GM23338 (cell line): Measurements from ENCODE around the gene ROPN1L. TPM values are rescaled to one million over a fixed set of nuclear protein-coding genes. Genes with fewer than 3 reads are reported as not detected.

Source experiments
- ATAC-seq: fragments of 200-7000 bp; cut with Tn5 transposase; 3 replicates; pipeline ENCODE4 v1.9.1; 2020
- DNase-seq: peaks from one replicate; pipeline ENCODE4 v3.0.0-alpha.2; 2015; ENCODE audit warnings: low spot score
- H2AFZ ChIP-seq: fragments of 200-600 bp; sonication (generic); 2 replicates; pipeline ENCODE4 v1.8.0; 2016; ENCODE audit warnings: antibody characterized with exemption, mild to moderate bottlenecking, moderate library complexity
- H3F3A ChIP-seq: fragments of 200-600 bp; sonication (generic); replicated peaks from 2 replicates; pipeline ENCODE4 v1.8.0; 2017; ENCODE audit warnings: antibody characterized with exemption, mixed run types, low read depth
- H3K27ac ChIP-seq: fragments of 200-600 bp; sonication (generic); 2 replicates; pipeline ENCODE4 v1.6.1; 2016; ENCODE audit warnings: low read depth
- H3K27me3 ChIP-seq: fragments of 200-600 bp; sonication (generic); 2 replicates; pipeline ENCODE4 v1.8.0; 2016; ENCODE audit warnings: mild to moderate bottlenecking, mixed run types, moderate library complexity; ENCODE audit not compliant: insufficient read depth
- H3K36me3 ChIP-seq: fragments of 200-600 bp; sonication (generic); 2 replicates; pipeline ENCODE4 v1.8.0; 2016; ENCODE audit warnings: mild to moderate bottlenecking; ENCODE audit not compliant: insufficient read depth
- H3K4me1 ChIP-seq: fragments of 200-600 bp; sonication (generic); 2 replicates; pipeline ENCODE4 v1.8.0; 2016; ENCODE audit warnings: mild to moderate bottlenecking, moderate library complexity; ENCODE audit not compliant: insufficient read depth
- H3K4me2 ChIP-seq: fragments of 200-600 bp; sonication (generic); 2 replicates; pipeline ENCODE4 v1.7.1; 2017; ENCODE audit warnings: mixed run types
- H3K4me3 ChIP-seq: fragments of 200-600 bp; sonication (generic); 2 replicates; pipeline ENCODE4 v1.6.1; 2016; ENCODE audit warnings: mixed run types
- H3K79me2 ChIP-seq: fragments of 200-600 bp; sonication (generic); replicated peaks from 2 replicates; pipeline ENCODE4 v1.8.0; 2017; ENCODE audit warnings: mild to moderate bottlenecking; ENCODE audit not compliant: insufficient read depth
- H3K9me2 ChIP-seq: fragments of 200-600 bp; sonication (generic); 2 replicates; pipeline ENCODE4 v1.8.0; 2017; ENCODE audit not compliant: insufficient read depth
- H4K20me1 ChIP-seq: fragments of 200-600 bp; sonication (generic); replicated peaks from 2 replicates; pipeline ENCODE4 v1.8.0; 2017; ENCODE audit warnings: mild to moderate bottlenecking; ENCODE audit not compliant: insufficient read depth
- H3K27ac Mint-ChIP-seq: 2 replicates; pipeline ENCODE4 v1.8.0; 2020; ENCODE audit warnings: inconsistent platforms, mild to moderate bottlenecking, moderate library complexity, mixed read lengths
- H3K27me3 Mint-ChIP-seq: 3 replicates; pipeline ENCODE4 v1.8.0; 2022; ENCODE audit warnings: low read depth, mild to moderate bottlenecking, moderate library complexity, mixed read lengths, inconsistent platforms; ENCODE audit not compliant: insufficient read depth, poor library complexity
- H3K36me3 Mint-ChIP-seq: 3 replicates; pipeline ENCODE4 v1.8.0; 2021; ENCODE audit warnings: low read depth, mild to moderate bottlenecking, inconsistent platforms, moderate library complexity, mixed read lengths
- H3K4me1 Mint-ChIP-seq: 3 replicates; pipeline ENCODE4 v1.8.0; 2020; ENCODE audit warnings: mild to moderate bottlenecking, inconsistent platforms, mixed read lengths
- H3K4me3 Mint-ChIP-seq: 3 replicates; pipeline ENCODE4 v1.8.0; 2021; ENCODE audit warnings: moderate library complexity, mild to moderate bottlenecking, inconsistent platforms, mixed read lengths
- H3K9me3 Mint-ChIP-seq: 3 replicates; pipeline ENCODE4 v1.8.0; 2020; ENCODE audit warnings: moderate library complexity, mild to moderate bottlenecking, inconsistent platforms, mixed read lengths
- CREB1 ChIP-seq: fragments of 250-450 bp; sonication (Bioruptor Pico); IDR thresholded peaks from 2 replicates; pipeline ENCODE4 v1.5.0; 2020; ENCODE audit warnings: low read depth, mild to moderate bottlenecking, moderate library complexity
- POLR2AphosphoS5 ChIP-seq: IDR thresholded peaks from 2 replicates; pipeline ENCODE4 v1.6.1; 2016; ENCODE audit warnings: antibody characterized with exemption, low read depth
- ZNF114 ChIP-seq: fragments of 250-450 bp; sonication (Bioruptor Pico); IDR thresholded peaks from 2 replicates; pipeline ENCODE4 v1.5.0; 2020; ENCODE audit warnings: mild to moderate bottlenecking, moderate library complexity
- polyA plus RNA-seq: library from polyadenylated mRNA; unstranded; fragments of >200 nt; fragmentation: Nextera tagmentation; extraction: Ambion mirVana; gene quantifications from 2 replicates; pipeline ENCODE4 v1.2.1, GENCODE V29; 2016
- total RNA-seq: library from RNA; depleted of rRNA; stranded (reverse); fragments of >200 nt; shearing (Covaris generic); gene quantifications from 2 replicates; pipeline ENCODE4 v1.2.3, GENCODE V29; 2014
- TF ChIP-seq, protein P1 (sequence below): fragments of 250-450 bp; sonication (Bioruptor Pico); IDR thresholded peaks from 2 replicates; pipeline ENCODE4 v1.5.0; 2020; ENCODE audit warnings: mild to moderate bottlenecking, moderate library complexity
- TF ChIP-seq, protein P2 (sequence below): IDR thresholded peaks from one replicate; pipeline ENCODE4 v1.6.1; 2018; ENCODE audit warnings: antibody characterized with exemption; ENCODE audit not compliant: unreplicated experiment
- TF ChIP-seq, protein P3 (sequence below), 2 experiments: fragments of 200-600 bp in 1 of 2; sonication (generic) in 1 of 2; conservative IDR thresholded peaks; 2 replicates each; pipeline versions ENCODE4 v1.5.1 to v1.6.1; 2016 to 2017; ENCODE audit warnings: antibody characterized with exemption in 2 of 2, low read depth in 2 of 2, mild to moderate bottlenecking in 2 of 2, moderate library complexity in 1 of 2

Gene ROPN1L
- total and polyA plus RNA-seq, 2 experiments from 2014 or later = 0.57 TPM; not detected in 1

DNA sequence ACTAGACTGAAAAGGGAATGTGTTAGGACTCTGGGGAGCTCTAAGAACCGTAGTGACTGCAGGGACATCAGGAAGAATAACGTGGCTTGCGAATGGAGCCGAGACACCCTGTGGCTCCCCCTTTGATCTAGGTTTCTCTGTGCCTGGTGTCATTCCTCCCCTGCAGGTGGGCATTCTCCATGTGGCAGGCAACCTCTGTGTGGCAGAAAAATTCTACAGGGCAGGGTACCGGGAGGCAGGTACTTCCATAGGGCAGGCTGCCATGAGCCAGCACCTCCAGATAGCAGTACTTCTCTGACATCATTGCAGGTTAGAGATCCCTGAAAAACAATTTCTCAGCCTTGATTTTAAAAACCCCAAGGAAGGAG lies 43.1 kb downstream of the ROPN1L start (continued):
- TF ChIP-seq, protein P1, sequence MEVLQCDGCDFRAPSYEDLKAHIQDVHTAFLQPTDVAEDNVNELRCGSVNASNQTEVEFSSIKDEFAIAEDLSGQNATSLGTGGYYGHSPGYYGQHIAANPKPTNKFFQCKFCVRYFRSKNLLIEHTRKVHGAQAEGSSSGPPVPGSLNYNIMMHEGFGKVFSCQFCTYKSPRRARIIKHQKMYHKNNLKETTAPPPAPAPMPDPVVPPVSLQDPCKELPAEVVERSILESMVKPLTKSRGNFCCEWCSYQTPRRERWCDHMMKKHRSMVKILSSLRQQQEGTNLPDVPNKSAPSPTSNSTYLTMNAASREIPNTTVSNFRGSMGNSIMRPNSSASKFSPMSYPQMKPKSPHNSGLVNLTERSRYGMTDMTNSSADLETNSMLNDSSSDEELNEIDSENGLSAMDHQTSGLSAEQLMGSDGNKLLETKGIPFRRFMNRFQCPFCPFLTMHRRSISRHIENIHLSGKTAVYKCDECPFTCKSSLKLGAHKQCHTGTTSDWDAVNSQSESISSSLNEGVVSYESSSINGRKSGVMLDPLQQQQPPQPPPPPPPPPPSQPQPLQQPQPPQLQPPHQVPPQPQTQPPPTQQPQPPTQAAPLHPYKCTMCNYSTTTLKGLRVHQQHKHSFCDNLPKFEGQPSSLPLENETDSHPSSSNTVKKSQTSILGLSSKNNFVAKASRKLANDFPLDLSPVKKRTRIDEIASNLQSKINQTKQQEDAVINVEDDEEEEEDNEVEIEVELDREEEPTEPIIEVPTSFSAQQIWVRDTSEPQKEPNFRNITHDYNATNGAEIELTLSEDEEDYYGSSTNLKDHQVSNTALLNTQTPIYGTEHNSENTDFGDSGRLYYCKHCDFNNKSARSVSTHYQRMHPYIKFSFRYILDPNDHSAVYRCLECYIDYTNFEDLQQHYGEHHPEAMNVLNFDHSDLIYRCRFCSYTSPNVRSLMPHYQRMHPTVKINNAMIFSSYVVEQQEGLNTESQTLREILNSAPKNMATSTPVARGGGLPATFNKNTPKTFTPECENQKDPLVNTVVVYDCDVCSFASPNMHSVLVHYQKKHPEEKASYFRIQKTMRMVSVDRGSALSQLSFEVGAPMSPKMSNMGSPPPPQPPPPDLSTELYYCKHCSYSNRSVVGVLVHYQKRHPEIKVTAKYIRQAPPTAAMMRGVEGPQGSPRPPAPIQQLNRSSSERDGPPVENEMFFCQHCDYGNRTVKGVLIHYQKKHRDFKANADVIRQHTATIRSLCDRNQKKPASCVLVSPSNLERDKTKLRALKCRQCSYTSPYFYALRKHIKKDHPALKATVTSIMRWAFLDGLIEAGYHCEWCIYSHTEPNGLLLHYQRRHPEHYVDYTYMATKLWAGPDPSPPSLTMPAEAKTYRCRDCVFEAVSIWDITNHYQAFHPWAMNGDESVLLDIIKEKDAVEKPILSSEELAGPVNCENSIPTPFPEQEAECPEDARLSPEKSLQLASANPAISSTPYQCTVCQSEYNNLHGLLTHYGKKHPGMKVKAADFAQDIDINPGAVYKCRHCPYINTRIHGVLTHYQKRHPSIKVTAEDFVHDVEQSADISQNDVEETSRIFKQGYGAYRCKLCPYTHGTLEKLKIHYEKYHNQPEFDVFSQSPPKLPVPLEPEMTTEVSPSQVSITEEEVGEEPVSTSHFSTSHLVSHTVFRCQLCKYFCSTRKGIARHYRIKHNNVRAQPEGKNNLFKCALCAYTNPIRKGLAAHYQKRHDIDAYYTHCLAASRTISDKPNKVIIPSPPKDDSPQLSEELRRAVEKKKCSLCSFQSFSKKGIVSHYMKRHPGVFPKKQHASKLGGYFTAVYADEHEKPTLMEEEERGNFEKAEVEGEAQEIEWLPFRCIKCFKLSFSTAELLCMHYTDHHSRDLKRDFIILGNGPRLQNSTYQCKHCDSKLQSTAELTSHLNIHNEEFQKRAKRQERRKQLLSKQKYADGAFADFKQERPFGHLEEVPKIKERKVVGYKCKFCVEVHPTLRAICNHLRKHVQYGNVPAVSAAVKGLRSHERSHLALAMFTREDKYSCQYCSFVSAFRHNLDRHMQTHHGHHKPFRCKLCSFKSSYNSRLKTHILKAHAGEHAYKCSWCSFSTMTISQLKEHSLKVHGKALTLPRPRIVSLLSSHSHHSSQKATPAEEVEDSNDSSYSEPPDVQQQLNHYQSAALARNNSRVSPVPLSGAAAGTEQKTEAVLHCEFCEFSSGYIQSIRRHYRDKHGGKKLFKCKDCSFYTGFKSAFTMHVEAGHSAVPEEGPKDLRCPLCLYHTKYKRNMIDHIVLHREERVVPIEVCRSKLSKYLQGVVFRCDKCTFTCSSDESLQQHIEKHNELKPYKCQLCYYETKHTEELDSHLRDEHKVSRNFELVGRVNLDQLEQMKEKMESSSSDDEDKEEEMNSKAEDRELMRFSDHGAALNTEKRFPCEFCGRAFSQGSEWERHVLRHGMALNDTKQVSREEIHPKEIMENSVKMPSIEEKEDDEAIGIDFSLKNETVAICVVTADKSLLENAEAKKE = no peak
- no peak for TF ChIP-seq POLR2AphosphoS5
- TF ChIP-seq, protein P2, sequence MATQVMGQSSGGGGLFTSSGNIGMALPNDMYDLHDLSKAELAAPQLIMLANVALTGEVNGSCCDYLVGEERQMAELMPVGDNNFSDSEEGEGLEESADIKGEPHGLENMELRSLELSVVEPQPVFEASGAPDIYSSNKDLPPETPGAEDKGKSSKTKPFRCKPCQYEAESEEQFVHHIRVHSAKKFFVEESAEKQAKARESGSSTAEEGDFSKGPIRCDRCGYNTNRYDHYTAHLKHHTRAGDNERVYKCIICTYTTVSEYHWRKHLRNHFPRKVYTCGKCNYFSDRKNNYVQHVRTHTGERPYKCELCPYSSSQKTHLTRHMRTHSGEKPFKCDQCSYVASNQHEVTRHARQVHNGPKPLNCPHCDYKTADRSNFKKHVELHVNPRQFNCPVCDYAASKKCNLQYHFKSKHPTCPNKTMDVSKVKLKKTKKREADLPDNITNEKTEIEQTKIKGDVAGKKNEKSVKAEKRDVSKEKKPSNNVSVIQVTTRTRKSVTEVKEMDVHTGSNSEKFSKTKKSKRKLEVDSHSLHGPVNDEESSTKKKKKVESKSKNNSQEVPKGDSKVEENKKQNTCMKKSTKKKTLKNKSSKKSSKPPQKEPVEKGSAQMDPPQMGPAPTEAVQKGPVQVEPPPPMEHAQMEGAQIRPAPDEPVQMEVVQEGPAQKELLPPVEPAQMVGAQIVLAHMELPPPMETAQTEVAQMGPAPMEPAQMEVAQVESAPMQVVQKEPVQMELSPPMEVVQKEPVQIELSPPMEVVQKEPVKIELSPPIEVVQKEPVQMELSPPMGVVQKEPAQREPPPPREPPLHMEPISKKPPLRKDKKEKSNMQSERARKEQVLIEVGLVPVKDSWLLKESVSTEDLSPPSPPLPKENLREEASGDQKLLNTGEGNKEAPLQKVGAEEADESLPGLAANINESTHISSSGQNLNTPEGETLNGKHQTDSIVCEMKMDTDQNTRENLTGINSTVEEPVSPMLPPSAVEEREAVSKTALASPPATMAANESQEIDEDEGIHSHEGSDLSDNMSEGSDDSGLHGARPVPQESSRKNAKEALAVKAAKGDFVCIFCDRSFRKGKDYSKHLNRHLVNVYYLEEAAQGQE = no peak

DNA sequence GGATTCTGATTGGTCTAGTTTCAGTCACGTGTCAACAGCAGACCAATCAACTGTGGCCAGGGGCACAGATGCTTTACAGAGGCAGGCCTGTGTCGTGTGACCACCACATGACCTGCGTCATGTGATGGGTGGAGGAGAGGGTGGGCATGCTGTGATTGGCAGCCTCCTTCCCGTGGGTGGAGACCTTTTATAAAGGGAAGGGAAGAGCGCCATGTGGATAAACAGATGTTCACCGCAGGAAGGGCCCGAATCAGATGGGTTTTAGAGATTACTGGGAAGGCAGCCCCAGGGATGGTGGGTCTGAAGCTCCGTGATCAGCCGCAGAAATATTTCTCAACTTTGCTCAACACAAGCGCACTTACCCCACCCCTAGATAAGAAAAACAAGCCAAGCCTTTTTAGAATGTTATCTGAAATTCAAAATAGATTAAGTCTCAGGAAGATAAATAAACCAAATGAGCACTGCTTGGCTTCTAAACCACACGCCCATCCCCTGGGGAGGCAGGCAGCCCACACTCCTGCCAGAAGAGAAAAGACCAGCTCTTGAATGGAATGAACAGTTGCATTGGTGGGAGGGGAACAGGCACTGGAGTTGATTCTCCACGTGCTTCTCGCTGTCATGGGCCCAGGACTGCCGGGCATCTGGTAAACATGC lies 43.6 kb downstream of the ROPN1L start:
- Histone ChIP-seq H3K4me1 (peaks cover 18% of the 10 kb centered on the region), H3F3A (no peaks in the 10 kb centered on the region), H3K4me2 (no peak overlapping the region), H3K36me3 (no peaks in the 10 kb centered on the region), H3K4me3 (no peak overlapping the region), H3K9me2 (no peaks in the 10 kb centered on the region), H4K20me1 (no peaks in the 10 kb centered on the region), H3K79me2 (no peaks in the 10 kb centered on the region), H2AFZ (no peak overlapping the region), H3K27me3 (no peaks in the 10 kb centered on the region), H3K27ac (no peak overlapping the region)
- peaks cover 3% of the 10 kb centered on the region for H3K27me3 Mint-ChIP-seq
- H3K36me3 Mint-ChIP-seq = no peaks in the 10 kb centered on the region
- H3K4me3 Mint-ChIP-seq = no peak overlapping the region
- H3K27ac Mint-ChIP-seq = no peak overlapping the region
- ATAC-seq = peak; percentile 12; the same call in 1 of the 3 replicates
- H3K9me3 Mint-ChIP-seq = no peaks in the 10 kb centered on the region; the same call in 2 of the 3 replicates
- DNase-seq = peak; percentile 33
- H3K4me1 Mint-ChIP-seq = peaks cover 34% of the 10 kb centered on the region
- no peak for TF ChIP-seq CREB1 (CRISPR knock-in tag)
- TF ChIP-seq, protein P3, sequence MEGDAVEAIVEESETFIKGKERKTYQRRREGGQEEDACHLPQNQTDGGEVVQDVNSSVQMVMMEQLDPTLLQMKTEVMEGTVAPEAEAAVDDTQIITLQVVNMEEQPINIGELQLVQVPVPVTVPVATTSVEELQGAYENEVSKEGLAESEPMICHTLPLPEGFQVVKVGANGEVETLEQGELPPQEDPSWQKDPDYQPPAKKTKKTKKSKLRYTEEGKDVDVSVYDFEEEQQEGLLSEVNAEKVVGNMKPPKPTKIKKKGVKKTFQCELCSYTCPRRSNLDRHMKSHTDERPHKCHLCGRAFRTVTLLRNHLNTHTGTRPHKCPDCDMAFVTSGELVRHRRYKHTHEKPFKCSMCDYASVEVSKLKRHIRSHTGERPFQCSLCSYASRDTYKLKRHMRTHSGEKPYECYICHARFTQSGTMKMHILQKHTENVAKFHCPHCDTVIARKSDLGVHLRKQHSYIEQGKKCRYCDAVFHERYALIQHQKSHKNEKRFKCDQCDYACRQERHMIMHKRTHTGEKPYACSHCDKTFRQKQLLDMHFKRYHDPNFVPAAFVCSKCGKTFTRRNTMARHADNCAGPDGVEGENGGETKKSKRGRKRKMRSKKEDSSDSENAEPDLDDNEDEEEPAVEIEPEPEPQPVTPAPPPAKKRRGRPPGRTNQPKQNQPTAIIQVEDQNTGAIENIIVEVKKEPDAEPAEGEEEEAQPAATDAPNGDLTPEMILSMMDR (conservative IDR thresholded peaks at IDR 0.05; ENCODE audit: low read depth in 2 of 2) = no peak
- no peak for TF ChIP-seq ZNF114 (CRISPR knock-in tag)
